Measurements from ENCODE around the gene SKI. TPM values are rescaled to one million over a fixed set of nuclear protein-coding genes. Genes with fewer than 3 reads are reported as not detected.

SKI gene
- total RNA-seq, 1 experiment from 2014 or later, result 89.5 TPM

DNA sequence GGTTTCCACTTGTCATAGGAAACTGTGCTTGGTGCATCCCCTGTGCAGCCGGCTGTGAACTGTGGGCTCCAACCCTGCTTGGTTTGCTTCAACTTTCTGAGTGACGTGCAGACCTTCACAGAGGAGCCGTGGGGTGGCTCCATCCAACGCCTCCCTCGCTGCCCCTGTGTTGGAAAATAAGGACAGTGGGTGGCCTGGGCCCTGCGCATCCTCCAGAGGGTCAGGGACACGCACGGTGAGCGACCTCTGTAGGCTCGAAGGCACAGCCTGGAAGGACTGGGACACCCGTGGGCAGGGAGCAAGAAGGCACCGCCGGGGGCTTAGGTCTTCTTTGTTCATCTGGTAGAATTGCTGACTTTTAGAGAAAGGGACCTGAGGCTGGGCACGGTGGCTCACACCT is 27.1 kb upstream of the SKI start:
- no peak overlapping the region for H2BK120ac ChIP-seq (ENCODE audit: low read depth, low read length, poor library complexity, severe bottlenecking)
- H3K23me2 ChIP-seq (ENCODE audit: insufficient read length, low read depth, low read length, poor library complexity, severe bottlenecking), result peaks cover 14% of the 10 kb centered on the region
- no peak overlapping the region for H3T11ph ChIP-seq (ENCODE audit: low read length)
- H3K36me3 Mint-ChIP-seq (ENCODE audit: insufficient read depth in 1 of 3, low read depth in 3 of 3), result no peaks in the 10 kb centered on the region
- no peaks in the 10 kb centered on the region for H3K4me1 ChIP-seq (ENCODE audit: insufficient read depth, low read length)
- no peaks in the 10 kb centered on the region for H3K9me3 Mint-ChIP-seq
- no peak overlapping the region for H4K91ac ChIP-seq (ENCODE audit: insufficient read length, low read depth, low read length)
- no peak overlapping the region for H3K4ac ChIP-seq (ENCODE audit: low read depth, low read length)
- no peak overlapping the region for H2BK20ac ChIP-seq (ENCODE audit: low read depth, low read length, poor library complexity, severe bottlenecking)
- H3K27ac Mint-ChIP-seq, result no peak overlapping the region
- H3K9me3 ChIP-seq (ENCODE audit: control insufficient read depth, low read depth, low read length), result no peaks in the 10 kb centered on the region
- no peak overlapping the region for H4K5ac ChIP-seq (ENCODE audit: insufficient read length, low read depth, low read length)
- H3K79me1 ChIP-seq (ENCODE audit: insufficient read depth, low read depth, low read length, poor library complexity, severe bottlenecking), result no peaks in the 10 kb centered on the region
- H3K9ac ChIP-seq (ENCODE audit: extremely low read depth, insufficient read length, low read length), result no peak overlapping the region
- no peak overlapping the region; the same call in 1 of the 2 replicates for H3K14ac ChIP-seq (ENCODE audit: insufficient read depth, low read length)
- no peak for DNase-seq
- no peaks in the 10 kb centered on the region for H3K27me3 ChIP-seq (ENCODE audit: insufficient read depth, low read length)
- H2BK12ac ChIP-seq (ENCODE audit: insufficient read length, low read depth, low read length), result no peak overlapping the region
- H2AK5ac ChIP-seq (ENCODE audit: insufficient read length, low read length), result no peak overlapping the region
- H2BK15ac ChIP-seq (ENCODE audit: low read depth, low read length), result no peak overlapping the region
- H3K4me1 Mint-ChIP-seq, result peaks cover 7 to 23% of the 10 kb centered on the region in 2 experiments
- H4K8ac ChIP-seq (replicated peaks; ENCODE audit: insufficient read length, low read depth, low read length), result no peak overlapping the region
- TF ChIP-seq, protein P1, sequence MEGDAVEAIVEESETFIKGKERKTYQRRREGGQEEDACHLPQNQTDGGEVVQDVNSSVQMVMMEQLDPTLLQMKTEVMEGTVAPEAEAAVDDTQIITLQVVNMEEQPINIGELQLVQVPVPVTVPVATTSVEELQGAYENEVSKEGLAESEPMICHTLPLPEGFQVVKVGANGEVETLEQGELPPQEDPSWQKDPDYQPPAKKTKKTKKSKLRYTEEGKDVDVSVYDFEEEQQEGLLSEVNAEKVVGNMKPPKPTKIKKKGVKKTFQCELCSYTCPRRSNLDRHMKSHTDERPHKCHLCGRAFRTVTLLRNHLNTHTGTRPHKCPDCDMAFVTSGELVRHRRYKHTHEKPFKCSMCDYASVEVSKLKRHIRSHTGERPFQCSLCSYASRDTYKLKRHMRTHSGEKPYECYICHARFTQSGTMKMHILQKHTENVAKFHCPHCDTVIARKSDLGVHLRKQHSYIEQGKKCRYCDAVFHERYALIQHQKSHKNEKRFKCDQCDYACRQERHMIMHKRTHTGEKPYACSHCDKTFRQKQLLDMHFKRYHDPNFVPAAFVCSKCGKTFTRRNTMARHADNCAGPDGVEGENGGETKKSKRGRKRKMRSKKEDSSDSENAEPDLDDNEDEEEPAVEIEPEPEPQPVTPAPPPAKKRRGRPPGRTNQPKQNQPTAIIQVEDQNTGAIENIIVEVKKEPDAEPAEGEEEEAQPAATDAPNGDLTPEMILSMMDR (conservative IDR thresholded peaks at IDR 0.05), result no peak
- H2BK5ac ChIP-seq (ENCODE audit: insufficient read length, low read length), result no peak overlapping the region
- H4K20me1 ChIP-seq (ENCODE audit: control insufficient read depth, insufficient read depth, insufficient read length), result no peaks in the 10 kb centered on the region
- H3K56ac ChIP-seq (ENCODE audit: insufficient read length, low read depth, low read length), result no peak overlapping the region
- no peak overlapping the region for H3K27ac ChIP-seq (ENCODE audit: insufficient read length, low read depth, low read length)
- H3K4me2 ChIP-seq (ENCODE audit: insufficient read depth, insufficient read length, low read length), result no peak overlapping the region
- WGBS (ENCODE audit: extremely low coverage, insufficient read length, low lambda C conversion rate), result no CpG with 5 or more reads among the region's 14 CpGs
- no peak overlapping the region for H2AFZ ChIP-seq (ENCODE audit: low read length)
- H3K79me2 ChIP-seq (ENCODE audit: insufficient read depth, low read length), result no peaks in the 10 kb centered on the region
- no peak overlapping the region for H3K18ac ChIP-seq (ENCODE audit: insufficient read length, low read depth, low read length)
- no peak overlapping the region for H3K23ac ChIP-seq (ENCODE audit: insufficient read length, low read depth, low read length)
- H3K27me3 Mint-ChIP-seq (ENCODE audit: low read depth), result peaks cover 3% of the 10 kb centered on the region
- H3K4me3 Mint-ChIP-seq, result no peak overlapping the region
